GM12878 (cell line): ENCODE results near the gene CLDN6. TPM values are rescaled to one million over a fixed set of nuclear protein-coding genes. Genes with fewer than 3 reads are reported as not detected.

ENCODE experiments used
- ATAC-seq: fragments of 200-7000 bp; cut with Tn5 transposase; 3 replicates; pipeline ENCODE4 v1.9.1; 2020; ENCODE audit warnings: mild to moderate bottlenecking, moderate library complexity
- BruUV-seq: library from RNA; stranded (reverse); fragments of 400-500 nt; replicated peaks from 2 replicates; lab custom pipeline; 2021; lab: Mats Ljungman, UMichigan
- CTCF ChIA-PET: fragments of 300-600 bp; sonication (Branson Sonifier 250); formaldehyde crosslinking; extraction: SDS; loops from one replicate; lab custom pipeline; 2021; ENCODE audit warnings: inconsistent platforms; lab: Yijun Ruan, JAX
- POLR2A ChIA-PET: fragments of 350-600 bp; formaldehyde crosslinking; extraction: SDS; loops from one replicate; lab custom pipeline; 2021; ENCODE audit warnings: inconsistent platforms; lab: Charles Lee
- RAD21 ChIA-PET: fragments of 300-600 bp; sonication (Branson Sonifier 250); formaldehyde crosslinking; loops from one replicate; lab custom pipeline; 2023; ENCODE audit warnings: antibody characterized with exemption; ENCODE audit not compliant: unreplicated experiment; lab: Charles Lee
- SMC1A ChIA-PET: fragments of 300-600 bp; sonication (Branson Sonifier 250); formaldehyde crosslinking; loops from one replicate; lab custom pipeline; 2023; ENCODE audit not compliant: unreplicated experiment, uncharacterized antibody; lab: Charles Lee
- DNase-seq: peaks from one replicate; pipeline ENCODE4 v3.0.0-alpha.2; 2011; ENCODE audit warnings: low read depth, low spot score
- FAIRE-seq: peaks from 3 replicates; lab custom pipeline; 2011; peaks lifted over from hg19 to GRCh38; lab: Jason Lieb, UNC
- H2AFZ ChIP-seq: 2 replicates; pipeline ENCODE4 v1.6.0; 2011; ENCODE audit warnings: low read depth, low read length, control low read depth; ENCODE audit not compliant: control insufficient read depth
- H3K27ac ChIP-seq: 2 replicates; pipeline ENCODE4 v1.5.1; 2011; ENCODE audit warnings: control low read depth; ENCODE audit not compliant: control insufficient read depth, insufficient read depth
- H3K27me3 ChIP-seq, 2 experiments: replicated peaks in 1 of 2; 2 replicates each; pipeline versions ENCODE4 v1.6.0 to v1.6.1; 2011; ENCODE audit warnings: low read length in 1 of 2; ENCODE audit not compliant: control insufficient read depth in 2 of 2, insufficient read depth in 2 of 2
- H3K36me3 ChIP-seq, 2 experiments: 2 replicates each; pipeline ENCODE4 v1.5.1; 2011; ENCODE audit warnings: low read length in 1 of 2; ENCODE audit not compliant: control insufficient read depth in 2 of 2, insufficient read depth in 2 of 2
- H3K4me1 ChIP-seq: 2 replicates; pipeline ENCODE4 v1.6.1; 2011; ENCODE audit warnings: mild to moderate bottlenecking, low read length, moderate library complexity, mixed read lengths; ENCODE audit not compliant: control insufficient read depth, insufficient read depth
- H3K4me2 ChIP-seq: 2 replicates; pipeline ENCODE4 v1.6.0; 2011; ENCODE audit warnings: control low read depth; ENCODE audit not compliant: control insufficient read depth, insufficient read depth
- H3K4me3 ChIP-seq: fragments of 200-600 bp; sonication (generic); 2 replicates; pipeline ENCODE4 v1.5.1; 2016
- H3K79me2 ChIP-seq: 2 replicates; pipeline ENCODE4 v1.6.0; 2011; ENCODE audit warnings: low read length; ENCODE audit not compliant: control insufficient read depth, insufficient read depth
- H3K9ac ChIP-seq: 2 replicates; pipeline ENCODE4 v1.8.0; 2011; ENCODE audit warnings: low read length, control low read depth, mixed read lengths; ENCODE audit not compliant: control insufficient read depth, insufficient read depth
- H3K9me3 ChIP-seq: replicated peaks from 3 replicates; pipeline ENCODE4 v1.5.1; 2011; ENCODE audit warnings: mild to moderate bottlenecking, low read length; ENCODE audit not compliant: control insufficient read depth, insufficient read depth
- H4K20me1 ChIP-seq: 2 replicates; pipeline ENCODE4 v1.6.0; 2011; ENCODE audit not compliant: control insufficient read depth, insufficient read depth
- BRCA1 ChIP-seq: IDR thresholded peaks from 2 replicates; pipeline ENCODE4 v1.6.1; 2011; ENCODE audit warnings: low read depth, low read length, improper control_type of control experiment
- CEBPZ ChIP-seq: fragments of 150-350 bp; IDR thresholded peaks from 2 replicates; pipeline ENCODE4 v1.6.1; 2016; ENCODE audit warnings: low read depth, low read length
- CREB1 ChIP-seq: IDR thresholded peaks from 2 replicates; pipeline ENCODE4 v1.6.1; 2012; ENCODE audit warnings: low read depth, mild to moderate bottlenecking, inconsistent platforms
- DPF2 ChIP-seq: fragments of 450-650 bp; IDR thresholded peaks from 2 replicates; pipeline ENCODE4 v1.6.1; 2017; ENCODE audit warnings: mild to moderate bottlenecking
- E2F8 ChIP-seq: fragments of 450-650 bp; IDR thresholded peaks from 2 replicates; pipeline ENCODE4 v1.6.1; 2018; ENCODE audit warnings: mild to moderate bottlenecking, low read depth, moderate library complexity; ENCODE audit not compliant: partially characterized antibody
- HDGF ChIP-seq: fragments of 450-650 bp; IDR thresholded peaks from 2 replicates; pipeline ENCODE4 v1.6.1; 2016; ENCODE audit warnings: antibody characterized with exemption
- NBN ChIP-seq: fragments of 450-650 bp; IDR thresholded peaks from 2 replicates; pipeline ENCODE4 v1.6.1; 2016
- WGBS: methylation state at CpG from one replicate; pipeline ENCODE4 v1.1.6; 2016; ENCODE audit warnings: low lambda C conversion rate; ENCODE audit not compliant: insufficient replicate concordance, insufficient coverage; ENCODE audit errors: missing lambda C conversion rate; 5-methylcytosine and 5-hydroxymethylcytosine counted together
- in situ Hi-C: fragments of 300-500 bp; cut with MboI; formaldehyde crosslinking; loops from 9 replicates; pipeline ENCODE4 v1.14.3; 2018; ENCODE audit warnings: mixed read lengths
- intact Hi-C: fragments of 100-400 bp; cut with micrococcal nuclease; formaldehyde crosslinking; loops from one replicate; pipeline ENCODE4 v1.14.2; 2022; ENCODE audit not compliant: unreplicated experiment
- polyA plus RNA-seq, 11 experiments: library from polyadenylated mRNA; depleted of rRNA in 4 of 11; unstranded in 6 of 11; stranded (reverse) in 5 of 11; fragments of >200 nt; fragmentation: Nextera tagmentation in 4 of 11; fragmentation: Illumina TruSeq in 1 of 11; extraction: Ambion mirVana in 4 of 11; extraction: Trizol in 1 of 11; gene quantifications; 1 replicate in 1 of 11; 2 replicates in 10 of 11; pipeline versions ENCODE4 v1.2.1 to v1.2.3, GENCODE V29; 2011 to 2016; ENCODE audit warnings: inconsistent platforms in 2 of 11, missing spikeins in 2 of 11, low read depth in 1 of 11
- total RNA-seq, 4 experiments: library from RNA; depleted of rRNA in 3 of 4; stranded (reverse); fragments of >200 nt in 3 of 4; fragmentation: Illumina TruSeq in 1 of 4; extraction: Trizol in 1 of 4; gene quantifications; 2 replicates each; pipeline versions ENCODE4 v1.2.1 to v1.2.3, GENCODE V29; 2013 to 2021

Gene CLDN6
- total and polyA plus RNA-seq, 10 of the 15 experiments (the other 5 are each of a cell fraction or from before 2014, with no cell fraction given) = 0.15 to 0.26 (median 0.23) TPM; not detected in 7

GRCh38 chr16:3059723-3060242, 41.8 kb upstream of the CLDN6 start:
- ChIA-PET SMC1A (interaction anchor here (1.1 to 3.9 kb wide), 6 partner anchors 12 to 106 kb away, joined by 3 to 53 read pairs (median 4); no protein-coding TSS in a partner anchor), CTCF (interaction anchor here (0.6 to 9.5 kb wide), 23 partner anchors 10 to 137 kb away, joined by 3 to 174 read pairs (median 8); partner anchors contain the start of genes HCFC1R1 and THOC6), POLR2A (interaction anchor here (0.6 to 1.7 kb wide), 4 partner anchors 17 to 76 kb away, joined by 3 to 12 read pairs (median 4); partner anchors contain the start of genes HCFC1R1 and THOC6), RAD21 (interaction anchor here (0.6 to 3.0 kb wide), 11 partner anchors 16 to 111 kb away, joined by 3 to 72 read pairs (median 6); partner anchors contain the start of gene TNFRSF12A)
- in situ Hi-C loops (loop anchor here (5.0 kb wide), 2 partner anchors 38 to 68 kb away; partner anchors contain the start of gene ZSCAN10), intact Hi-C loops (loop anchor here (1.0 to 2.0 kb wide), 3 partner anchors 36 to 107 kb away; no protein-coding TSS in a partner anchor)
- WGBS = 67% methylated on average over 7 of the region's 9 CpGs
- Histone ChIP-seq H3K36me3 (no peaks in the 10 kb centered on the region), H2AFZ (peak overlapping the region; percentile 66), H3K79me2 (no peaks in the 10 kb centered on the region), H4K20me1 (no peaks in the 10 kb centered on the region), H3K4me3 (peak overlapping the region; percentile 37; the same call in 1 of the 2 replicates), H3K4me2 (peak overlapping the region; percentile 75), H3K9ac (no peak overlapping the region; the same call in 1 of the 2 replicates), H3K4me1 (peaks cover 17% of the 10 kb centered on the region), H3K9me3 (no peaks in the 10 kb centered on the region; the same call in 2 of the 3 replicates), H3K27me3 (no peaks in the 10 kb centered on the region), H3K27ac (peak overlapping the region; percentile 22; the same call in 1 of the 2 replicates)
- no peak for ATAC-seq
- FAIRE-seq = no peak
- TF ChIP-seq HDGF (peak; percentile 43; the same call in 1 of the 2 replicates), BRCA1 (no peak), CREB1 (no peak), NBN (0 out of 2 replicates have a peak, but pooled peaks have one; percentile 8), E2F8 (no peak), DPF2 (no peak), CEBPZ (no peak)
- no peak for DNase-seq
- BruUV-seq = no TSS peak
